K562 (cell line): ENCODE measurements around the gene FES. TPM values are rescaled to one million over a fixed set of nuclear protein-coding genes. Genes with fewer than 3 reads are reported as not detected.

Experiments
- ATAC-seq: fragments of 200-7000 bp; cut with Tn5 transposase; 3 replicates; pipeline ENCODE4 v1.9.1; 2020; ENCODE audit warnings: moderate library complexity
- BruUV-seq: library from RNA; stranded (reverse); fragments of 400-500 nt; replicated peaks from 2 replicates; lab custom pipeline; 2021; lab: Mats Ljungman, UMichigan
- CTCF ChIA-PET: fragments of 300-600 bp; formaldehyde crosslinking; extraction: SDS; loops from one replicate; lab custom pipeline; 2021; ENCODE audit warnings: low intra/inter-chr PET ratio; lab: Yijun Ruan, JAX
- POLR2A ChIA-PET: fragments of 300-600, 350-650 bp; sonication (Branson Sonifier 250); formaldehyde crosslinking; extraction: SDS; loops from one replicate; lab custom pipeline; 2021; ENCODE audit warnings: antibody characterized with exemption, inconsistent platforms; lab: Yijun Ruan, JAX
- DNase-seq, 4 experiments: peaks; one replicate each; pipeline versions ENCODE4 v3.0.0 to v3.0.0-alpha.2; 2011 to 2018; ENCODE audit warnings: low spot score in 3 of 4, mixed read lengths in 3 of 4; ENCODE audit errors: extremely low read depth in 1 of 4
- FAIRE-seq: peaks from 2 replicates; lab custom pipeline; 2011; peaks lifted over from hg19 to GRCh38; lab: Jason Lieb, UNC
- H2AFZ ChIP-seq: 2 replicates; pipeline ENCODE4 v1.6.0; 2011; ENCODE audit warnings: low read depth, low read length, control low read depth, inconsistent platforms
- H3K27ac ChIP-seq: fragments of 200-600 bp; 3 replicates; pipeline ENCODE4 v1.8.0; 2011; ENCODE audit warnings: low read depth, mild to moderate bottlenecking, control low read depth, inconsistent platforms, low read length, moderate library complexity, mixed read lengths; ENCODE audit errors: extremely low read depth
- H3K27me3 ChIP-seq, 2 experiments: fragments of 300-600 bp in 1 of 2; 2 replicates in 1 of 2; 3 replicates in 1 of 2; pipeline versions ENCODE4 v1.6.0 to v1.8.0; 2011; ENCODE audit warnings: inconsistent platforms in 2 of 2, low read length in 2 of 2, mild to moderate bottlenecking in 1 of 2, mixed read lengths in 1 of 2, moderate library complexity in 1 of 2; ENCODE audit not compliant: control insufficient read depth in 2 of 2, insufficient read depth in 2 of 2
- H3K36me3 ChIP-seq: fragments of 300-600 bp; 3 replicates; pipeline ENCODE4 v1.8.0; 2011; ENCODE audit warnings: mild to moderate bottlenecking, low read length, inconsistent platforms; ENCODE audit not compliant: control insufficient read depth, insufficient read depth
- H3K4me1 ChIP-seq, 2 experiments: fragments of 200-600 bp in 1 of 2; replicated peaks in 1 of 2; 2 replicates in 1 of 2; 3 replicates in 1 of 2; pipeline versions ENCODE4 v1.5.1 to v1.8.0; 2011; ENCODE audit warnings: inconsistent platforms in 2 of 2, low read length in 2 of 2, mild to moderate bottlenecking in 1 of 2, mixed read lengths in 1 of 2, moderate library complexity in 1 of 2; ENCODE audit not compliant: control insufficient read depth in 2 of 2, insufficient read depth in 2 of 2
- H3K4me2 ChIP-seq: 2 replicates; pipeline ENCODE4 v1.6.1; 2011; ENCODE audit warnings: low read length, control low read depth, inconsistent platforms, mixed read lengths; ENCODE audit not compliant: insufficient read depth
- H3K4me3 ChIP-seq: fragments of 200-600 bp; sonication (generic), shearing (Covaris generic); 2 replicates; pipeline ENCODE4 v1.5.1; 2016; ENCODE audit warnings: control low read depth, inconsistent platforms
- H3K79me2 ChIP-seq: fragments of 200-600 bp; 3 replicates; pipeline ENCODE4 v1.8.0; 2011; ENCODE audit warnings: low read length, inconsistent platforms; ENCODE audit not compliant: control insufficient read depth, insufficient read depth
- H3K9ac ChIP-seq, 2 experiments: 2 replicates each; pipeline versions ENCODE4 v1.6.0 to v1.6.1; 2011; ENCODE audit warnings: low read depth in 2 of 2, low read length in 2 of 2, control low read depth in 1 of 2, inconsistent platforms in 1 of 2, mild to moderate bottlenecking in 1 of 2, mixed read lengths in 1 of 2; ENCODE audit not compliant: insufficient read depth in 1 of 2
- H3K9me1 ChIP-seq: one replicate; pipeline ENCODE4 v1.6.0; 2011; ENCODE audit warnings: inconsistent platforms, mild to moderate bottlenecking, low read length, moderate library complexity; ENCODE audit not compliant: control insufficient read depth, insufficient read depth
- H3K9me3 ChIP-seq: replicated peaks from 2 replicates; pipeline ENCODE4 v1.5.1; 2011; ENCODE audit warnings: low read depth, low read length, inconsistent platforms; ENCODE audit not compliant: control insufficient read depth, insufficient read depth
- H4K20me1 ChIP-seq: replicated peaks from 2 replicates; pipeline ENCODE4 v1.6.1; 2011; ENCODE audit warnings: low read length, inconsistent platforms, mixed read lengths; ENCODE audit not compliant: control insufficient read depth, insufficient read depth
- EP300 ChIP-seq: IDR thresholded peaks from 2 replicates; pipeline ENCODE4 v1.6.1; 2012; ENCODE audit warnings: low read length, improper control_type of control experiment
- EP400 ChIP-seq: fragments of 450-650 bp; IDR thresholded peaks from 2 replicates; pipeline ENCODE4 v1.6.1; 2017; ENCODE audit warnings: antibody characterized with exemption, mild to moderate bottlenecking, moderate library complexity
- FOXA1 ChIP-seq: fragments of 450-650 bp; IDR thresholded peaks from 2 replicates; pipeline ENCODE4 v1.6.1; 2016; ENCODE audit warnings: mild to moderate bottlenecking, borderline replicate concordance
- HDGF ChIP-seq: fragments of 450-650 bp; IDR thresholded peaks from 2 replicates; pipeline ENCODE4 v1.6.1; 2016
- JUND ChIP-seq, 2 experiments: IDR thresholded peaks; 2 replicates in 1 of 2; 3 replicates in 1 of 2; pipeline ENCODE4 v1.6.1; 2011; ENCODE audit warnings: borderline replicate concordance in 2 of 2, low read depth in 2 of 2, low read length in 2 of 2, improper control_type of control experiment in 1 of 2, missing biosample characterization in 1 of 2, missing genetic modification characterization in 1 of 2, missing genetic modification reagents in 1 of 2
- MBD2 ChIP-seq: sonication (generic); IDR thresholded peaks from 2 replicates; pipeline ENCODE4 v1.6.1; 2016; ENCODE audit warnings: low read depth, borderline replicate concordance
- NELFE ChIP-seq: IDR thresholded peaks from 2 replicates; pipeline ENCODE4 v1.6.1; 2011; ENCODE audit warnings: mild to moderate bottlenecking; ENCODE audit not compliant: insufficient read depth, insufficient read length
- NFATC3 ChIP-seq: fragments of 450-650 bp; IDR thresholded peaks from 2 replicates; pipeline ENCODE4 v1.6.1; 2017; ENCODE audit warnings: mild to moderate bottlenecking
- SMAD4 ChIP-seq: fragments of 250-450 bp; sonication (Bioruptor Pico); conservative IDR thresholded peaks from 2 replicates; pipeline ENCODE4 v1.8.0; 2021; ENCODE audit warnings: inconsistent platforms, mild to moderate bottlenecking, moderate library complexity
- SREBF1 ChIP-seq: fragments of 150-350 bp; IDR thresholded peaks from 2 replicates; pipeline ENCODE4 v1.6.1; 2014; ENCODE audit warnings: antibody characterized with exemption, low read depth, low read length, borderline replicate concordance
- TBP ChIP-seq: optimal IDR thresholded peaks from 2 replicates; pipeline ENCODE3; 2011; ENCODE audit warnings: low read depth, low read length, improper control_type of control experiment
- TSC22D4 ChIP-seq: fragments of 450-650 bp; IDR thresholded peaks from 2 replicates; pipeline ENCODE4 v1.6.1; 2016; ENCODE audit warnings: missing genetic modification characterization, missing biosample characterization, control low read depth
- ZBED1 ChIP-seq: IDR thresholded peaks from 2 replicates; pipeline ENCODE4 v1.6.1; 2014
- ZNF184 ChIP-seq: sonication (generic); formaldehyde crosslinking; IDR thresholded peaks from 2 replicates; pipeline ENCODE4 v1.5.0; 2020; ENCODE audit warnings: missing genetic modification reagents
- ZNF551 ChIP-seq: fragments of 250-450 bp; sonication (Bioruptor Pico); IDR thresholded peaks from 2 replicates; pipeline ENCODE4 v1.5.0; 2021; ENCODE audit warnings: mild to moderate bottlenecking, moderate library complexity
- WGBS: fragments of 100-300 bp; shearing (Covaris generic); methylation state at CpG from one replicate; pipeline ENCODE4 v1.1.6; 2016; ENCODE audit warnings: low coverage, mixed read lengths; ENCODE audit not compliant: insufficient coverage; ENCODE audit errors: missing lambda C conversion rate; 5-methylcytosine and 5-hydroxymethylcytosine counted together
- in situ Hi-C: fragments of 300-500 bp; cut with MboI; formaldehyde crosslinking; loops from 4 replicates; pipeline ENCODE4 v1.15.0; 2018; ENCODE audit warnings: inconsistent platforms, mixed read lengths
- intact Hi-C: fragments of 100-400 bp; cut with micrococcal nuclease; formaldehyde crosslinking; loops from 2 replicates; pipeline ENCODE4 v1.14.2; 2022
- polyA plus RNA-seq, 8 experiments: library from polyadenylated mRNA; depleted of rRNA in 4 of 8; stranded (reverse) in 5 of 8; unstranded in 3 of 8; fragments of >200 nt; fragmentation: Nextera tagmentation in 2 of 8; fragmentation: Illumina TruSeq in 1 of 8; extraction: Ambion mirVana in 2 of 8; extraction: Trizol in 1 of 8; gene quantifications; 2 replicates each; pipeline versions ENCODE4 v1.2.1 to v1.2.3, GENCODE V29; 2011 to 2014; ENCODE audit warnings: inconsistent platforms in 1 of 8, missing spikeins in 1 of 8
- total RNA-seq, 7 experiments: library from RNA; depleted of rRNA in 6 of 7; stranded (reverse); fragments of >200 nt in 6 of 7; fragmentation: Illumina TruSeq in 2 of 7; extraction: Trizol in 2 of 7; gene quantifications; 2 replicates each; pipeline versions ENCODE4 v1.2.1 to v1.2.3, GENCODE V29; 2011 to 2021; ENCODE audit warnings: low replicate concordance in 1 of 7
- TF ChIP-seq, protein P1 (sequence below): fragments of 450-650 bp; IDR thresholded peaks from 2 replicates; pipeline ENCODE4 v1.6.1; 2016; ENCODE audit warnings: low read depth, mild to moderate bottlenecking, moderate library complexity
- TF ChIP-seq, protein P2 (sequence below): sonication (generic); formaldehyde crosslinking; IDR thresholded peaks from 2 replicates; pipeline ENCODE4 v1.9.0; 2022; ENCODE audit warnings: mild to moderate bottlenecking, missing genetic modification reagents

FES gene
- total and polyA plus RNA-seq, 9 of the 15 experiments (the other 6 are each of a cell fraction or from before 2014, with no cell fraction given) = 0.38 to 2.6 (median 0.82) TPM

DNA sequence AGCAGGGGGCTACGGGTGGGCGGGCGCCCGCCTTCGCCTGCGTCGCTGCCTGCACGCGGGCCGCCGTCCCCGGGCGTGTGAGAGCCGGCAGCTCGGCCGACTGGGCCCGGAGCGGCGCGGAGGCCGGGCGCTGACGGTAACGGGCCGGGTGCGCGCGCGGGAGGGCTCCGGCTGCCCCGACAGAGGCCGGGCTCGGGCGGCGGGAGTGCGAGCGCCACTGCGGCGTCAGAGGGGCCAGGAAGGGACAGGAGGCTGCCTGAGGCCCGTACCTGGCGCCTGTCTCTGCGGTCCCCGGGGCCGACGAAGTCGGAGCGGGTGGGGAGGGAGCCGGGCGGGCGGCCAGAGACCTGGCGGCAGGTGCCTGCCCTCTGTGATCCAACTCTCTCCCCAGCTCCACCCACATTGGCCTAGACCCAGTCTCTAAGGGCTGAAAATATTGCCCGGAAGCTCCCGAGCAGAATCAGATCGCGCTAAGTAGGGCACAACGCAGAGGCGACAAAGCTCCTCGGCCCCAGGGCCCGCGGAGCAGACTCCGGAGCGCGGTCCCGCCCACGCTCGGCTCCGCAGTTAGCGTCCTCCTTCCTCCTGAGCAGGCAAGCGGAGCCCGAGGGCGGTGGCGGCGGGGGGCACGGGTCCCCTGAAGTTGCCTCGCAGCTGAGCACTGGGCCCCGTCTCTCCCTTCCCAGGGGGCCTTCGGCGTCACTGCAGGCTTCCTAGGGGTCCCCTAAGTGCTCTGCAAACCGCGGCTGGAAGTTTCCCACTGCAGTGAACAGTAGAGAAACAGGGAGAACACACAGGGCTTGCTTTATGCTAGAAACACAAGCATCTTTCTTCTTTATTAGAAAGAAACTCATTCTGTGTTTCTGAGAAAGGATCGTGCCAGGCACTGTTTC lies 18.8 kb downstream of the FES start, which contains the start of gene MAN2A2 (continued):
- TF ChIP-seq JUND (IDR thresholded peaks at IDR 0.05; ENCODE audit: borderline replicate concordance, low read depth, low read length) = no peak
- peak; percentile 6; the same call in 1 of the 3 replicates for TF ChIP-seq JUND (tag; IDR thresholded peaks at IDR 0.05; ENCODE audit: borderline replicate concordance, low read depth, low read length)

DNA sequence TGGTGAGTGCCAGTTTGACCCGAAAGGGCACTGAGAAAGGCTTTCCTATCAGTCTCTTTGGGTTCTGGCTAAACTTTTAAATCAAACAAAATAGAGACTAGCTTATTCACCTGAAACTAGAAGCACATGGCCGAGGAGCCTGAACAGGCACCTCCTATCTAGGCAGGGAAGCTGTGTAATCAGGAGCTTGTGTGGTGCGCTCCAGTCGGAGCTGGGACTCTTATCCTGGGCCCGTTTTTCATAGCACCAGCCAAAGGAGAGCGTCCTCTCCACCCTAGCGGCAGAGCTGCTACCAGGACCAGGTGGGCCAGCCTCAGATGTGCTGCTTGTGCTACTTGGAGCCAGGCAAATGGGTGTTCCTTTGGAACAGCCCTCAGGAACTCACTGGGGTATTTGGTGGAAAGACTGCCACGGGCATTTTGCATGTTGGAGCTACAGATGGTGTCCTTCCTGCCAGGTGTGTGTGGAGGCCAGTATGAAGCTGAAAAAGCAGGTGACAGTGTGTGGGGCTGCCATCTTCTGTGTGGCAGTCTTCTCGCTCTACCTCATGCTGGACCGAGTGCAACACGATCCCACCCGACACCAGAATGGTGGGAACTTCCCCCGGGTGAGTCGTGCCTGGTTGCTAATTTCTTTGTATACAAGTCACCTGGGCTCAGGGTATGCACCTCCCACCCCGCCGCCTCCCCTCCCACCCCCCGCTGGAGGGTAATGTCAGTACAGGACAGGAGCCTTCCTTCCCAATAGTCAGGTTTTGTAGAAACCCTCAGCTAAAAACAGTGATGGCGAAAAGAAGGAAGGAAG lies 19.6 kb downstream of the FES start:
- DNase-seq (peak; percentile 38 to 80 (median 60)), FAIRE-seq (peak; percentile 85), ATAC-seq (peak; percentile 72)
- intact Hi-C loops (no loop called here), in situ Hi-C loops (no loop called here)
- WGBS = 6% methylated on average over 13 of the region's 18 CpGs
- H3K79me2 ChIP-seq = peaks cover 52% of the 10 kb centered on the region
- H3K27ac ChIP-seq = peak overlapping the region; percentile 84
- peaks cover 25 to 69% of the 10 kb centered on the region in 2 experiments; a peak in 4 of 5 replicates for H3K4me1 ChIP-seq
- H3K9ac ChIP-seq = peak overlapping the region; percentile 86 to 99
- peaks cover 4% of the 10 kb centered on the region for H3K9me1 ChIP-seq
- H3K4me2 ChIP-seq = peak overlapping the region; percentile 93
- H4K20me1 ChIP-seq = no peaks in the 10 kb centered on the region
- H3K9me3 ChIP-seq = no peaks in the 10 kb centered on the region
- CTCF ChIA-PET = interaction anchor here (0.6 to 0.8 kb wide), 2 partner anchors 31 to 255 kb away, joined by 3 read pairs; no protein-coding TSS in a partner anchor
- H3K27me3 ChIP-seq = no peaks in the 10 kb centered on the region
- TSS peak; percentile 59 for BruUV-seq
- peak overlapping the region; percentile 23; the same call in 1 of the 2 replicates for H2AFZ ChIP-seq
- H3K36me3 ChIP-seq = peaks cover 45% of the 10 kb centered on the region
- POLR2A ChIA-PET = interaction anchor here (0.6 to 7.0 kb wide), 12 partner anchors 8 to 372 kb away, joined by 3 to 70 read pairs (median 8); partner anchors contain the start of genes HDDC3 and UNC45A
- peak overlapping the region; percentile 69 for H3K4me3 ChIP-seq
- TF ChIP-seq FOXA1 (no peak), MBD2 (no peak), ZBED1 (no peak), NFATC3 (no peak), TSC22D4 (tag) (no peak), HDGF (peak; percentile 37; the same call in 1 of the 2 replicates), SREBF1 (no peak), ZNF184 (CRISPR knock-in tag) (no peak), EP400 (peak; percentile 80), EP300 (no peak), ZNF551 (no peak), TBP (peak; percentile 50), SMAD4 (CRISPR knock-in tag) (peak; percentile 22; the same call in 1 of the 2 replicates), NELFE (no peak)
- TF ChIP-seq, protein P1, sequence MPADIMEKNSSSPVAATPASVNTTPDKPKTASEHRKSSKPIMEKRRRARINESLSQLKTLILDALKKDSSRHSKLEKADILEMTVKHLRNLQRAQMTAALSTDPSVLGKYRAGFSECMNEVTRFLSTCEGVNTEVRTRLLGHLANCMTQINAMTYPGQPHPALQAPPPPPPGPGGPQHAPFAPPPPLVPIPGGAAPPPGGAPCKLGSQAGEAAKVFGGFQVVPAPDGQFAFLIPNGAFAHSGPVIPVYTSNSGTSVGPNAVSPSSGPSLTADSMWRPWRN = no peak
- TF ChIP-seq, protein P2, sequence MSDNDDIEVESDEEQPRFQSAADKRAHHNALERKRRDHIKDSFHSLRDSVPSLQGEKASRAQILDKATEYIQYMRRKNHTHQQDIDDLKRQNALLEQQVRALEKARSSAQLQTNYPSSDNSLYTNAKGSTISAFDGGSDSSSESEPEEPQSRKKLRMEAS (CRISPR knock-in tag) = peak; percentile 52
